HG02884 (cell line): ENCODE data around the gene PLXDC2.

Source experiments
- ATAC-seq: cut with Tn5 transposase; IDR thresholded peaks from one replicate; pipeline ENCODE4 v1.9.1; 2021; ENCODE audit warnings: mild to moderate bottlenecking, moderate library complexity; ENCODE audit not compliant: unreplicated experiment

The PLXDC2 gene

GRCh38 chr10:20300735-20301134 lies 484.5 kb downstream of the PLXDC2 start:
- ATAC-seq = no peak

- no peak for ATAC-seq
Observed at GRCh38 chr10:20302033-20302432, 485.8 kb downstream of the PLXDC2 start.

GRCh38 chr10:20303453-20304152 lies 487.4 kb downstream of the PLXDC2 start:
- no peak for ATAC-seq

DNA sequence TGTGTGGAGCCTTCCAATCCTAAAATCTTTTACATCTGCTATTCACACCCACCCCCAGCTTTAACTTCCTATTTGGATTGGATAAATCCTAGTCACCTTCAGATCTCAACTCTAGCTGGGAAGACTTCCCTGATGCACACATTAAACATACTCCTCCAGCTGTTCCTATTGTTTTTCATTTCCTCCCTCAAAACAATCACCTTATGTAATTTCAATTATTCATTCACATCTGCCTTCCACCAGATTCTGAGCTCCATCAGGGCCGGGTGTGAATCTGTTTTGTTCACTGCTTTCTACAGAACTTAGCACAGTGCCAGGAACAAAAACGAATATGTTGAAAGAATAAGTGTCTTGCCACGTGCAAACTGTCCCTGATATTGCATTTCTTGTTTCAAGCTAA lies 497.4 kb downstream of the PLXDC2 start:
- no peak for ATAC-seq

- no peak for ATAC-seq
Observed at GRCh38 chr10:20314431-20314830, 498.2 kb downstream of the PLXDC2 start.

DNA sequence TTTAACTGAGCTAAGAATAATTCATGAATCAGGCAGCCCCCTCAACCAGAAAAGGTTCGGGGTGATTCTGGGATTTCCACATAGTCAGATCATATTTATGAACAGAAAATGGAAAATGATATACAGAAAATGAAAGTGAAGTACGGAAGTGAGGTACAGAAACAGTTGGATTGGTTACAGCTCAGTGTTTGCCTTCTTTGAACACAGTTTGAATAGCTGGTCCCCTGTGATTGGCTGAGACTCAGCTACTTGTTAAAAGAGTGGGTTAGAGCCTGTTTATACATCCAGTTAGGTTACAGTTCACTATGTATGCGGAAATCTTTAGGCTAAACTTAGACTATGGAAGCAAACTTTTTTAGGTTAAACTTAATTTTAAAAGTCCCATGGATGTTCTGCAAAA lies 511.7 kb downstream of the PLXDC2 start:
- ATAC-seq = no peak

DNA sequence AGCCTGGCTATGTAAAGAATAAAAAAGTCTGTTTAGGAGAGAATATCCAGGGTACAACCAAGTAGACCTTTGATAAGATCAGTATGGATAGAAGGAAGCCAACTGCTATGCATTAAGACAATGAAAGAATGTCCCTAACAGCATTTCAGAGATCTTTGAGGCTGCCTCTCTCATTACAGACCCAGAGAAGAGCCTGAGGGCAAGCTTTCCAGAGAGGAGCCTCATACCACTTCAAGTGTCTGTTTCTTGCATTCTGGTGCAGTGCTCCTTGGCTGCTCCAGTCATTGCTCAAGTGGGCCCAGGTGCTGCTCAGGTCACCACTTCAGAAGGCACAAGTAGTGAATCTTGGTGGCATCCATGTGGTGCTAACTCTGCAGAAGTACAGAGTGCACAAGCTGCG lies 514.0 kb downstream of the PLXDC2 start:
- ATAC-seq = no peak

- ATAC-seq = no peak
Observed at GRCh38 chr10:20334559-20334958, 518.3 kb downstream of the PLXDC2 start.
